Measurements from ENCODE around the gene ALDH3B1. TPM values are rescaled to one million over a fixed set of nuclear protein-coding genes. Genes with fewer than 3 reads are reported as not detected.

ALDH3B1 gene
- total and polyA plus RNA-seq, 2 experiments from 2014 or later, result 0.45 to 0.55 TPM

GRCh38 chr11:68066742-68067141 is 56.6 kb downstream of the ALDH3B1 start:
- Histone ChIP-seq H3K4me3 (no peak overlapping the region), H3K27ac (no peak overlapping the region), H3K9me3 (ENCODE audit: low read depth) (no peaks in the 10 kb centered on the region), H3K4me1 (ENCODE audit: low read depth) (no peaks in the 10 kb centered on the region), H3K27me3 (no peaks in the 10 kb centered on the region), H3K36me3 (peaks cover 66% of the 10 kb centered on the region)
- DNase-seq (ENCODE audit: low read depth in 1 of 2, low spot score in 1 of 2), result peak in 1 of 2 donors; percentile 37
- TF ChIP-seq, protein P1, sequence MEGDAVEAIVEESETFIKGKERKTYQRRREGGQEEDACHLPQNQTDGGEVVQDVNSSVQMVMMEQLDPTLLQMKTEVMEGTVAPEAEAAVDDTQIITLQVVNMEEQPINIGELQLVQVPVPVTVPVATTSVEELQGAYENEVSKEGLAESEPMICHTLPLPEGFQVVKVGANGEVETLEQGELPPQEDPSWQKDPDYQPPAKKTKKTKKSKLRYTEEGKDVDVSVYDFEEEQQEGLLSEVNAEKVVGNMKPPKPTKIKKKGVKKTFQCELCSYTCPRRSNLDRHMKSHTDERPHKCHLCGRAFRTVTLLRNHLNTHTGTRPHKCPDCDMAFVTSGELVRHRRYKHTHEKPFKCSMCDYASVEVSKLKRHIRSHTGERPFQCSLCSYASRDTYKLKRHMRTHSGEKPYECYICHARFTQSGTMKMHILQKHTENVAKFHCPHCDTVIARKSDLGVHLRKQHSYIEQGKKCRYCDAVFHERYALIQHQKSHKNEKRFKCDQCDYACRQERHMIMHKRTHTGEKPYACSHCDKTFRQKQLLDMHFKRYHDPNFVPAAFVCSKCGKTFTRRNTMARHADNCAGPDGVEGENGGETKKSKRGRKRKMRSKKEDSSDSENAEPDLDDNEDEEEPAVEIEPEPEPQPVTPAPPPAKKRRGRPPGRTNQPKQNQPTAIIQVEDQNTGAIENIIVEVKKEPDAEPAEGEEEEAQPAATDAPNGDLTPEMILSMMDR (IDR thresholded peaks at IDR 0.05; ENCODE audit: low read depth, low read length), result no peak

DNA sequence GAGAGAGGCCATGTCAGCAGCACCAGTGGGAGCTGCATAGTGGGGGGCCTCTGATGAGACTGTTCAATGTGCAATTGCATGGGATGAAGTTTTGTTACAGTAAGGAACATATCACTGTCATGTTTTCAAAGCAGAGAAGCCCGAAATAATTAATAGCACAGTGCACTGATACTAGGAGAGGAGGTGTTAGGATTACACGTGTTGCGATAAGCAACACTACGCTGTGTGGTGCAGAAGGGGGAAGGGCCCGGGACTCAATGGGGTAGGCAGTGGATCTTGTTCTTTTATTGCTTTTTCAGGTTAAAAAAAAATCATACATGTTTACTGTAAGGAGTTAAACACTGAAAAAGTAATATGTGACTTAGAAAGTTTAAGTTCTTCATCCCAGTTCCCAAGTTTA is 57.9 kb downstream of the ALDH3B1 start:
- TF ChIP-seq, protein P1 (IDR thresholded peaks at IDR 0.05; ENCODE audit: low read depth, low read length), result no peak
- Histone ChIP-seq H3K4me3 (no peak overlapping the region), H3K27ac (no peak overlapping the region), H3K9me3 (ENCODE audit: low read depth) (no peaks in the 10 kb centered on the region), H3K4me1 (ENCODE audit: low read depth) (no peaks in the 10 kb centered on the region), H3K36me3 (peaks cover 64% of the 10 kb centered on the region), H3K27me3 (no peaks in the 10 kb centered on the region)
- no peak for DNase-seq (ENCODE audit: low read depth in 1 of 2, low spot score in 1 of 2)

GRCh38 chr11:68071281-68072048 is 61.3 kb downstream of the ALDH3B1 start:
- Histone ChIP-seq H3K9me3 (ENCODE audit: low read depth) (no peaks in the 10 kb centered on the region), H3K4me1 (ENCODE audit: low read depth) (no peaks in the 10 kb centered on the region), H3K27me3 (no peaks in the 10 kb centered on the region), H3K4me3 (no peak overlapping the region), H3K36me3 (peaks cover 60% of the 10 kb centered on the region), H3K27ac (no peak overlapping the region)
- TF ChIP-seq, protein P1 (IDR thresholded peaks at IDR 0.05; ENCODE audit: low read depth, low read length), result no peak
- DNase-seq (ENCODE audit: low read depth in 1 of 2, low spot score in 1 of 2), result no peak

DNA sequence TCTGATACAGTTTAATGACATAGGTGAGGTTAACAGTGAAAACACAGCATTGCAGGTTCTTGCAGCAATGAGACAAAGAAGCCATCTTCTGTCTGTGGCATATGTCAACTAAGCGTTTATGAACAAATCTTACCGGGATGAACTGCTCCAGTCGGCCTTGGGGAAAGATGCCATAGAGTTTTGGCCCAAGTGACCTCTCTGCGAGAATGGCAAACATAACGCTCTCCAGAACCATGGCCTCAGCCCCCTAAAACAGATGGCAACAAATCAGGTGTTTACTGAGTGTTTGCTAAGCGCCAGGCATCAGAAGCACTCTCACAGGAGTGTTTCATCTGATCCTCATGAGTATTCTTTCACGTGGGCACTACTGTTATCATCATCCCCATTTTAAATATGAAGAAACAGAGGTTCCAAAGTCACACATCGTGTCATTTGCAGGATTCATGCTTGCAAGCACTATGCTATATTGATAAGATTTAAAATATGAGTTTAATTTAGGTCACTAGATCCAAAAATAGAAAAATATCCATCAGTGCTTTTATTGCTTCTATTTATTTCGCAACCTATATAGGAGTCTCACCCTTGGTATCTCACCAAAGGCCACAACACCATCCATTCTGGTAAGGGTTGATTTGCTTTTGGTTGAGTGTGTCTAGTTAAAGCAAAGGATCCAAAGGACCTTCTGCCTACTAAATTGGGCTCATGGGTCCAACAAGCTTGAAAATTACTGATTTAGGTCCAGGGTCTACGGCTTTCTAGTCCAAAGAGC is 64.6 kb downstream of the ALDH3B1 start:
- Histone ChIP-seq H3K4me3 (no peak overlapping the region), H3K36me3 (peaks cover 43% of the 10 kb centered on the region), H3K27ac (no peak overlapping the region), H3K27me3 (no peaks in the 10 kb centered on the region), H3K9me3 (ENCODE audit: low read depth) (no peaks in the 10 kb centered on the region), H3K4me1 (ENCODE audit: low read depth) (no peaks in the 10 kb centered on the region)
- DNase-seq (ENCODE audit: low read depth in 1 of 2, low spot score in 1 of 2), result no peak
- TF ChIP-seq, protein P1 (IDR thresholded peaks at IDR 0.05; ENCODE audit: low read depth, low read length), result no peak

GRCh38 chr11:68076371-68077042 is 66.4 kb downstream of the ALDH3B1 start:
- DNase-seq (ENCODE audit: low read depth in 1 of 2, low spot score in 1 of 2), result peak in 1 of 2 donors; percentile 42
- Histone ChIP-seq H3K4me3 (no peak overlapping the region), H3K27ac (no peak overlapping the region), H3K9me3 (ENCODE audit: low read depth) (no peaks in the 10 kb centered on the region), H3K36me3 (peaks cover 29% of the 10 kb centered on the region), H3K4me1 (ENCODE audit: low read depth) (no peaks in the 10 kb centered on the region), H3K27me3 (no peaks in the 10 kb centered on the region)
- TF ChIP-seq, protein P1 (IDR thresholded peaks at IDR 0.05; ENCODE audit: low read depth, low read length), result peak; percentile 20
